ENCODE results near the gene SAMSN1.

SAMSN1 gene

GRCh38 chr21:14545906-14546480 lies at the start of gene SAMSN1:
Gene SAMSN1, minus strand, starts transcription at chr21:14546315. Its CDS starts 54 bp downstream, at chr21:14546261.
- DNase-seq (ENCODE audit: low spot score): no peak

- no peak for DNase-seq (ENCODE audit: low spot score)
Measured at GRCh38 chr21:14595449-14595848, 49.3 kb upstream of the SAMSN1 start.

GRCh38 chr21:14594967-14595366 lies 48.9 kb upstream of the SAMSN1 start:
- DNase-seq (ENCODE audit: low spot score): no peak

GRCh38 chr21:14593230-14593629 lies 47.1 kb upstream of the SAMSN1 start:
- no peak for DNase-seq (ENCODE audit: low spot score)

- DNase-seq (ENCODE audit: low spot score): no peak
Measured at GRCh38 chr21:14592296-14593000, 46.3 kb upstream of the SAMSN1 start.

GRCh38 chr21:14591882-14592281 lies 45.8 kb upstream of the SAMSN1 start:
- no peak for DNase-seq (ENCODE audit: low spot score)

GRCh38 chr21:14591377-14591776 lies 45.3 kb upstream of the SAMSN1 start:
- DNase-seq (ENCODE audit: low spot score): no peak

GRCh38 chr21:14589855-14590563 lies 43.9 kb upstream of the SAMSN1 start:
- DNase-seq (ENCODE audit: low spot score): no peak

GRCh38 chr21:14587266-14587665 lies 41.2 kb upstream of the SAMSN1 start:
- DNase-seq (ENCODE audit: low spot score): no peak

- no peak for DNase-seq (ENCODE audit: low spot score)
Measured at GRCh38 chr21:14585122-14585521, 39.0 kb upstream of the SAMSN1 start.

GRCh38 chr21:14584357-14585095 lies 38.4 kb upstream of the SAMSN1 start:
- DNase-seq (ENCODE audit: low spot score): no peak

- no peak for DNase-seq (ENCODE audit: low spot score)
Measured at GRCh38 chr21:14583629-14584255, 37.6 kb upstream of the SAMSN1 start.

- DNase-seq (ENCODE audit: low spot score): no peak
Measured at GRCh38 chr21:14582934-14583628, 37.0 kb upstream of the SAMSN1 start.

- DNase-seq (ENCODE audit: low spot score): no peak
Measured at GRCh38 chr21:14581902-14582457, 35.9 kb upstream of the SAMSN1 start.

GRCh38 chr21:14573244-14573643 lies 27.1 kb upstream of the SAMSN1 start:
- DNase-seq (ENCODE audit: low spot score): no peak

- DNase-seq (ENCODE audit: low spot score): no peak
Measured at GRCh38 chr21:14572204-14572780, 26.2 kb upstream of the SAMSN1 start.

- no peak for DNase-seq (ENCODE audit: low spot score)
Measured at GRCh38 chr21:14569868-14570267, 23.8 kb upstream of the SAMSN1 start.

- DNase-seq (ENCODE audit: low spot score): no peak
Measured at GRCh38 chr21:14569026-14569621, 23.0 kb upstream of the SAMSN1 start.

- DNase-seq (ENCODE audit: low spot score): no peak
Measured at GRCh38 chr21:14567331-14568279, 21.5 kb upstream of the SAMSN1 start.

All from iPS-NIHi11 (cell line).